PFSK-1 (cell line): ENCODE measurements around the gene ALPI.

ENCODE experiments used
- FOXP2 ChIP-seq: optimal IDR thresholded peaks from 2 replicates; pipeline ENCODE3; 2011; ENCODE audit warnings: borderline replicate concordance, control low read depth, inconsistent platforms; ENCODE audit not compliant: insufficient read depth; ENCODE audit errors: extremely low read length, extremely low read depth
- POLR2AphosphoS5 ChIP-seq: IDR thresholded peaks from 2 replicates; pipeline ENCODE4 v1.6.1; 2012; ENCODE audit warnings: low read depth, mild to moderate bottlenecking, control low read depth, low read length, moderate library complexity
- SIN3A ChIP-seq: IDR thresholded peaks from 2 replicates; pipeline ENCODE4 v1.6.1; 2012; ENCODE audit warnings: mild to moderate bottlenecking, low read length, moderate library complexity, borderline replicate concordance; ENCODE audit not compliant: insufficient read depth
- TAF1 ChIP-seq: IDR thresholded peaks from 2 replicates; pipeline ENCODE4 v1.6.1; 2012; ENCODE audit warnings: low read length, control low read depth, borderline replicate concordance; ENCODE audit not compliant: insufficient read depth
- TF ChIP-seq, protein P1 (sequence below), 2 experiments: IDR thresholded peaks; 2 replicates each; pipeline versions ENCODE4 v1.6.1 to v1.8.0; 2011 to 2012; ENCODE audit warnings: low read depth in 2 of 2, low read length in 2 of 2, control low read depth in 1 of 2, inconsistent platforms in 1 of 2, mild to moderate bottlenecking in 1 of 2, moderate library complexity in 1 of 2; ENCODE audit not compliant: insufficient read depth in 1 of 2

The ALPI gene

DNA sequence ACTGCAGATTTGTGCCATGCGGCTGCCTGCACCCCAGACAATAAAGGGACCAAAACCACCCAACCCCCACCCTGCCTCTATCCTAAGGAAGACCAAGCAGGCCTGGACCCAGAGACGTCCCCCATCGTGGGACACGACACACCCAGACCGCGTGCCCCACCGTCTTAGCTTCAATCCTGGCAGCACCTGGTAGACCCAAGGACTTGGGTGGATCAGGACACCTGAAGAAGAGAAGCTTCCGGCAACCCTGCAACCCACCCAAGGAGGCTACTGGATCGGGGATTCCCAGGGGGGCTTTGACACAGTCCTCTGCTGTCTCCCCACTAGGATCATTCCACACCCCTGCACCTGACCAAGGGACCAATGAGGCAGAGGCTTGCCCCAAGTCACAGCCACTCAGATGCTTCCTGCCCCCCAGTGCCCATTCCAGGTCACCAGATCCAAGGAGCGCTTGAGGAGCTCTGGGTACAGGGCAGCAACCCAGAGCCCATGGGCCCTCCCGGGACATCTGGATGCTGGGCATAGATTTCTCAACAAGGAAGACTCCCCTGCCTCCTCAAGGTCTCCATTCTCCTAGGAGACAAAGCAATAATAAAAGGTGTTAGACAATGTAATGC is 3.6 kb downstream of the ALPI start:
- no peak for TF ChIP-seq POLR2AphosphoS5
- no peak for TF ChIP-seq SIN3A
- TF ChIP-seq TAF1, result no peak
- no peak for TF ChIP-seq FOXP2
- TF ChIP-seq, protein P1, sequence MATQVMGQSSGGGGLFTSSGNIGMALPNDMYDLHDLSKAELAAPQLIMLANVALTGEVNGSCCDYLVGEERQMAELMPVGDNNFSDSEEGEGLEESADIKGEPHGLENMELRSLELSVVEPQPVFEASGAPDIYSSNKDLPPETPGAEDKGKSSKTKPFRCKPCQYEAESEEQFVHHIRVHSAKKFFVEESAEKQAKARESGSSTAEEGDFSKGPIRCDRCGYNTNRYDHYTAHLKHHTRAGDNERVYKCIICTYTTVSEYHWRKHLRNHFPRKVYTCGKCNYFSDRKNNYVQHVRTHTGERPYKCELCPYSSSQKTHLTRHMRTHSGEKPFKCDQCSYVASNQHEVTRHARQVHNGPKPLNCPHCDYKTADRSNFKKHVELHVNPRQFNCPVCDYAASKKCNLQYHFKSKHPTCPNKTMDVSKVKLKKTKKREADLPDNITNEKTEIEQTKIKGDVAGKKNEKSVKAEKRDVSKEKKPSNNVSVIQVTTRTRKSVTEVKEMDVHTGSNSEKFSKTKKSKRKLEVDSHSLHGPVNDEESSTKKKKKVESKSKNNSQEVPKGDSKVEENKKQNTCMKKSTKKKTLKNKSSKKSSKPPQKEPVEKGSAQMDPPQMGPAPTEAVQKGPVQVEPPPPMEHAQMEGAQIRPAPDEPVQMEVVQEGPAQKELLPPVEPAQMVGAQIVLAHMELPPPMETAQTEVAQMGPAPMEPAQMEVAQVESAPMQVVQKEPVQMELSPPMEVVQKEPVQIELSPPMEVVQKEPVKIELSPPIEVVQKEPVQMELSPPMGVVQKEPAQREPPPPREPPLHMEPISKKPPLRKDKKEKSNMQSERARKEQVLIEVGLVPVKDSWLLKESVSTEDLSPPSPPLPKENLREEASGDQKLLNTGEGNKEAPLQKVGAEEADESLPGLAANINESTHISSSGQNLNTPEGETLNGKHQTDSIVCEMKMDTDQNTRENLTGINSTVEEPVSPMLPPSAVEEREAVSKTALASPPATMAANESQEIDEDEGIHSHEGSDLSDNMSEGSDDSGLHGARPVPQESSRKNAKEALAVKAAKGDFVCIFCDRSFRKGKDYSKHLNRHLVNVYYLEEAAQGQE (IDR thresholded peaks at IDR 0.05; ENCODE audit: insufficient read depth in 1 of 2, low read depth in 2 of 2, low read length in 2 of 2), result no peak

- no peak for TF ChIP-seq POLR2AphosphoS5
- TF ChIP-seq FOXP2, result no peak
- TF ChIP-seq TAF1, result no peak
- TF ChIP-seq SIN3A, result no peak
- TF ChIP-seq, protein P1 (IDR thresholded peaks at IDR 0.05; ENCODE audit: insufficient read depth in 1 of 2, low read depth in 2 of 2, low read length in 2 of 2), result no peak
Observed at GRCh38 chr2:232460171-232460570, 4.2 kb downstream of the ALPI start.

DNA sequence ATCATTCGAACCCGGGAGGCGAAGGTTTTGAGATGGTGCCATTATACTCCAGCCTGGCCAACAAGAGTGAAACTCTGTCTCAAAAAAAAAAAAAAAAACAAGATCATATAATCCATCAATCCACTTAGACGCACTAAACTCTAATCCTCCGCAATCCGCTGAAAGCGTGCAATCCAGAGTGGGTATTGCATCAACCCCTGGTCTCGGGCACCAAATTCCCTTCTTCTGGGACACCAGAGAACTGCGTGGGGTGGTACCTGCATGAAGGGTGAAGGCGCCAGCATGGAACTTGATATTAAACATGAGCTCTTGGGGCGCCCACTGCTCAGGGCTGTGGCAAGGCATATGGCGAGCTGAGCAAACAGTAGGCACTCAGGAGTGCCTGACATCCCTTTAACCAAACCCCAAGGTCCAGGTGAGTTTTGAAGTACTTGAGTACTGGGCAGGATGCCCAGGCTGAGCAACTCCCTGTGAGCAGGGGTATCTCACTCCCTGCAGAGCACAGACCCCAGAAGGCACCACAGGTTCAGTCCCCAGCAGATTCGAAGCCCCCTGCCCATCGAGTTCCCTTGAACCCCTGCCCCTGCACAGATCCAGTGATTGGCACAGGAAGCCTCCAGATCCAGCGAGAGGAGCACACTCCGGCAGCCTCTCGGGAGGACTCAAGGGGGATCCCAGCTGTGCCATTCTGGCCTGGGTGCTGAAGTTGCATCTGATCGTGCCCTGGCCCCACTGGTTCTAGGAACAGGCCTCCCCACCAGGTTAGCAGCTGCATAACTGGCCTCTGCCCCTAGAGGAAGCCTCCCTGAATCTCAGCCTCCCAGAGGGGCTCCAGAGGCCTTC is 8.0 kb downstream of the ALPI start:
- no peak for TF ChIP-seq POLR2AphosphoS5
- TF ChIP-seq FOXP2, result no peak
- no peak for TF ChIP-seq SIN3A
- TF ChIP-seq, protein P1 (IDR thresholded peaks at IDR 0.05; ENCODE audit: insufficient read depth in 1 of 2, low read depth in 2 of 2, low read length in 2 of 2), result no peak
- TF ChIP-seq TAF1, result no peak

- TF ChIP-seq POLR2AphosphoS5 (no peak), TAF1 (no peak), SIN3A (no peak), FOXP2 (no peak)
- TF ChIP-seq, protein P1 (IDR thresholded peaks at IDR 0.05; ENCODE audit: insufficient read depth in 1 of 2, low read depth in 2 of 2, low read length in 2 of 2), result no peak
Observed at GRCh38 chr2:232464544-232464885, 8.6 kb downstream of the ALPI start.
